ENCODE results near the gene RANBP3.
"Not testable (repeated sequence)": the region's sequence is repeated elsewhere in the genome, so short reads cannot be mapped to it uniquely, and the experiment has no call there.

RANBP3 gene

DNA sequence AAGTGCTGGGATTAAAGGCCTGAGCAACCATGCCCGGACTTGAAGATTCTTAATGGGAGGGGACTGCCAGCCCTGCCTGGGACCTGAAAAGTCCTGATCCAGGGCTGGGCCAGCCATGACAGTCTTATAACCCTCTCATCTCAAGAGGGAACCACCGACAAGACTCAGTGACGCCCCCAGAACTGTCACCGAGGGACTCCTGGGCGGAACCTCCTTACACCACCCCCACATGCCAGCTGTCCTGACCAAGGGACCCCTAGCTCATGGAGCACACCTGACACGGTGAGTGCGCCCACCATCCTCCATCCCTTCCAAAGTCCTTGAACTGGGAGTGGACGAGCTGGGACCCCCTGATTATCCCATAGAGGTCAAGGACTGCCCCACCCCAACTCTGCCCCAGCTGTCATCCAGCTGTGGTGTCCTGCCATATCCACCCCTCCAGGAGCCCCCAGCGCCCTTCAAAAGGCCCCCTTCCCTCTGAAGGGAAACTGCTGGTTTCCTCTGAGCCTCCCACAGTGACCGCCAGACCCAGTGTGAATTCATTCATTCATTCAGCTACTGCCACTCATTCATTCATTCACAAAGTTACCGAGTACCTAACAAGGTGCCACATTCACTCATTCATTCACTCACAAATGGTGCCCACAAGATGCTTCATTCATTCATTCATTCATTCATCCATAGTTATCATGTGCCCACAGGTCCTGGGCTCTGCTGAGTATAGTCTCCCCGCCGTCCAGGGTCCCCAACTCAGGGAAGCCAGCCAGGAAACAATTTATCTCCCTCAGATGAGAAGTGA, 78.0 kb downstream of the RANBP3 start:
- DNase-seq, result no peak

DNA sequence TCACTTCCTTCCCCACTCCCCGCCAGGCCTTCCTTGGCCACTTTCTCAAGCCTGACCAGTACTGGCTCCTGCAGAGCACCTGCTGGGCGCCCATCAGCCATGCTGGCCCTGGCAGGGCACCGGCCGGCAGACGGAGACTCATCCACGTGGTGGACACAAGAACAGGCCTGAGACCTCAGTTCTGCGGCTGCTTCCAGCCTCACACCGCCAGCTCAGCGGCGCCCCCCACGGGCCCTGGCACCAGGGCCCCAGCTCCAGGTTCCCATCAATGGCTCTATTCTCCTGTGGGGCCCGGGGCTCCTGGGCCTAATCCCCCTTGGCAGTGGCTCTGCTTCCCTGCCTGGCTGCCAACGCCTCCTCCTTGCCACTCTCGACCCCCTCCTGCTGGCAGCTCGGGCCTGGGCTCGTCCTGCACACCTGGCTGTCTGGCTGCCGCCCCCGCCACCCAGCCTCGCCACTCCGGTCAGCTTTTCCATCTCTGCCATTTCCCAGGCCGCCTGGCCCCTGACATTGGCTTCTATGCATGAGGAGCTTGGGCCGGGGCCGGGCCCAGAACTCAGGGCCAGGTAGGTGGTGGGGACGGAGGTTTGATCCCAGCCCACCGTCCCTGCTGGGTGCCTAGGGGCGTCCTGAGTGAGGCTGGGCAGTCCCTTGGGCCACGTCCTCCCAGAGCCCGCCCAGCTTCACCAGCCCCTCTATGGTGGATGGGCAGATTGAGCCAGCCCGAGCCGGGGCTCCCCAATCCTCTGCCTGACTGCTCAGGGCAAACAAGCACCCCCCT, 80.6 kb downstream of the RANBP3 start:
- no peak for DNase-seq

DNA sequence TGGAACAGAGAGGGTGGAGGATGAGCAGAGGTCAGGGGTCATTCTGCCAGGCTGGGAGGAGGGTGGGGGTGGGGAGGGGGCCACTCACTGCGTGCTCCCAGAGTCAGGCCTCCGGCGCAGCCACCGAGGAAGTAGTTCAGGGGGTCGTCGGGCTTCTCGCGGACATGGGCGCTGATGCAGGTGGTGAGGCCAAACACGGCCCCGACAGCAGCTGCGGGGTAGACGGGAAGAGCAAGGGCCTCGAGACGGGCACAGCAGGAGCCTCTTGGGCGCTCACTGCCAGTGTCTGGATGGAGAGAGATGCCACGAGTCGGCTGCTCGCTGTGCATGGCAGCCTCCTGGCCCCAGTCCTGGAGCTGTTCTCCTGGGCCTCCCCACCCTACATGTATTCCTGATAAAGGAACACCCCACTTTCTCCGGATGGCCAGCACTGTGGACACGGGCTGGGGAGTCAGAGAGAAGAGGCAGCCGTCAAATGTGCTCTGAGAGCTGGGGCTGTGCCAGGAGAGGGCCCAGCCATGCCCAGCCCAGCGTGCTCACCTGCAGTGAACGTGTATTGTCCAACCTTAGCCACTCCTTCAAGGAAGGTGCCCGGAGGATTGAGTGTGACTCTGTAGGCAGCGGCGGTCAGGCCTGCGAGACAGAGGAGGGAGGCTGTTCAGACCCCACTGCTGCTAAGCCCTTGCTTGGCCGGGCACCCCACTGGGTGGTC, 81.4 kb downstream of the RANBP3 start:
- no peak for DNase-seq

DNA sequence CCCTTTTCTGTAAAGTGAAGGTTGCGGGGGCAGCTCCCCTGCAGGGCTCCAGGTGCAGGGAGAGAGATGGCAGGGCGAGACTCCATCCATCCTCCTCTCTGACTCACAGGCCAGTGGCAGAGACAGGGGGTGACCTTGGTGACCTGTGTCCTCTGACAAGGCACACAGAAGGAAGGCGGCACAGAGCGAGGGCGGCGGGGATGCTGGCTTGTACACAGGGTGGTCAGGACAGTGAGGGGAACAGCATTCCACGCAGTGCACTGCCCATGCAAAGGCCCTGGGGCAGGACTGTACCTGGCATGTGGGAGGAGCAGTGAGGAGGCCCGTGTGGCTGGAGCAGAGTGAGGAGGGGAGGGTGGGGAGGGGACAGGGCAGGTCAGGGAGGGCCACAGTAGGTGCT, 82.0 kb downstream of the RANBP3 start:
- no peak for DNase-seq

DNA sequence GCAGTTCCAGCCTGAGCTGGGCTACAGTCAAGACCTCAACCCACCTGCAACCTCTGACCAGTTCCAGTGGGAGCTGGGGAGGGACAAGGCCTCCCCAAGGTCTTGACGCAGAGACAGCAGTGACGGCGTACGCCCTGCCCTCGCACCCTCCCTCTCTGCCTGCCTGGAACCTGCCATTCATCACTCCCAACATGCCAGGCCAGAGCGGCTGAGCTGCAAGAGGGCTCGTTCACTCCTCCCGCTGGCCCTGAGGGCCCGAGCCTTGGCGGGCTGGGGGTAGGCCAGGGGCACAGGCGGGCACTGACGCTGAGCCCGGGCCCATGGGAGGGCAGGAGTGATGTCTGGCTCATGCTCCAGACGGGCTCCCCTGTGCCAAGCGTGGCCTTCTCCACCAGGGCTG, 82.5 kb downstream of the RANBP3 start:
- no peak for DNase-seq

DNA sequence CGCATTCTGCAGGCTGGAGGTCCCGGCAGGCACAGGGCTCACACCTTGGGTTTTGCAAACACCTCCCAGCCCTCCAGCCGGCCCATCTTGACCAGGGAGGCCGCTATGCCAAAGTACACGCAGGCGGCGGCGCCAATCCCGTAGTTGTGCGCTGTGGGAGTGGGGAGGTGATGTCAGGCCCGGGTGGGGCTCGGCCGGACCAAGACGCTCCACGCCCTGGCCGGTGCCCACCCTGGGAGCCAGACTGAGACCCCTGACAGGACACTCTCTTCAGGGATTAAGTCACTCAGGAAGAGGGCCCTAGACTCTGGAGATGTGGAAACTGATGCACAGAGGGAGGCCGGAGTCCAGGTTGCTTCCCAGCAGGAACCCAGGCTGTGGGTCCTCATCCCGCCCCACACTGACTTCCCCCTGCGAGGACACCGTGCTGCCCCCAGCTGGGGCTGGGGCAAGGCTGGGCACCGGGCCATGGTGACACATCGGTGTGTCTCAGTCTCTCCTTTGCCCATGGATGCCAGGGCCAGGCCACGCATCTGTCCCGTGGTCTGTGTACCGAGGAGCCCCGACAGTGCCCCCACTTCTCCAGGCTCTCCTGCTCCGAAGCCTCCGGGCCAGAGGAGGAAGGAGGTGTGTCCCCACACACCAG, 83.1 kb downstream of the RANBP3 start:
- no peak for DNase-seq

DNA sequence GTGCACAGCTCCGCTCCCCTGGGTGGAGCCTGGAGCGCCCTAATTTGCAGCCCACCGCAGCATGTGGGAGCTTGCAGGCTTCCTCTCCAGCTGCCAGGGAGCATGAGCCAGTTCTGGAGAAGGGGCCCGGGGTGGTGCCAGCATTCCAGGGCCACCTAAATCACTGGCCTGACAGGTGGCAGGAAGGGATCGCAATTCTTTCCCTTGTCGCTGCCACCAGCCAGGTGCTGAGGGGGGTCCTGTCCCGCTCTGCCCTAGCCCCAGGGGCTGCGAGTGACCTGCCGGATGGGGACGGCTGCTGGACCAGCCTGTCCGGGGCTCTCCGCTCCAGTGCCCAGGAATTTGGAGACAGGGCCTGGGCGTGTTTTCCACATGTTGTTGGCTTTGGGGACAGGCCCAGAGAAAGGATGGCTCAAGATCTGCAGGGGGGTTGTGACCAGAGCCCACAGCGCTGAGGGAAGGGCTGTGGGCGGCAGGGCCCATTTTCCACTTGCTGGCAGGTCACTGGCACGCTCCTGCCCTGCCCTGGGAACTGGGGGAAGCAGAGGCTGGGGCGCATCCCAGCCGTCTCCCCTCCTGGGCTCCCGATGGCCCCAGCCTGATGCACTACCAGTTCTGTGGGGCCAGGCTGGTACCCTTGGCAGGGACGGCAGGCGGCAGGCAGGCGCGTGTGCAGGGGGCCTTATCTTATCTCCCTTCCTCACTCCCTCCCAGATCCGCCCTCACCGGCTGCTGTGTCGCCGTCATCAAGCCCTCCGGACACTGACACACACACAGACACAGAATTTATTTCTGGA, 83.8 kb downstream of the RANBP3 start:
- DNase-seq, result no peak

DNA sequence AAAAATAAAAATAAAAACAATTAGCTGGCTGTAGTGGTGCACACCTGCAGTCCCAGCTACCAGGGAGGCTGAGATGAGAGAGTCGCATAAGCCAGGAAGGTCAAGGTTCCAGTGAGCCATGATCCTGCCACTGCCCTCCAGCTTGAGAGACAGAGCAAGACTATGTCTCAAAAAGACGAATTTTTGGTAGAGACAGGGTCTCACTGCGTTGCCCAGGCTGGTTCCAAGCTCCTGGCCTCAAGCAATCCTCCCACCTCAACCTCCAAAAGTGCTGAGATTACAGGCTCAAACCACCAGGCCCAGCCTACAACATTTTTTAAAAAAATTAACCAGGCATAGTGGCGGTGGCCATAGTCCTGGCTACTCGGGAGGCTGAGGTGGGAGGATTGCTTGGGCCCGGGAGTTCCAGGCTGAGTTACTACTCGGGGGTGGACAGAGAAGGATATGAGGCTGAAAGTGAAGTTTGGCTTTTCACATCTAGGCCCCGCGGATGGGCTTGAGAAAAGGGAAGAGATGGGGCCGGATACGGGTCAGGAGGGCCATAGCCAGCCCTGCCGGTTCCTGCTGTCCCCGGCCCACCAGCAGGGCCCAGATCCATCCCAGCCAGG, 84.5 kb downstream of the RANBP3 start:
- no peak for DNase-seq

DNA sequence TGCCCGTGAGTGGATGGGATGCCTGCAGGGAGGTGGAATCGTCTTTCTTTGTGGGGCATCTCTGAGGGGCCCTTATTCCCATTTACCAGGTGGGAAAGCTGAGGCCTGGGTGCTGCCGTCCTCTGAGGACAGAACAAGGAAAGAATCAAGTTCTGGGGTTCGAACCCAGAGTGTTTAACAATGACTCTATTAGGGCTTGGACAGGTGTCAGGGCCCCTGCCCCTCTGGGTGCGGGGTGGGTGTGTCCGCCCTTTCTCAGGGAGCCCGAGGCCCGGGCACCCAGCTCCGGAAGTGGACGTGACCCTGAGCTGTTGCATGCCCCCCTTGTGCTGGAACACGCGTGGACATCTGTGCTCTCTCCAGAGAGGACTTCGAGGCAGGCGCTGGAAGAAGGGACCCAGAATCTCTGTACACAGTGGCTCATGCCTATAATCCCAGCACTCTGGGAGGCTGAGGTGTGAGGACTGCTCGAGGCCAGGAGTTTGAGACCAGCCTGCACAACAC, 85.1 kb downstream of the RANBP3 start:
- no peak for DNase-seq

DNA sequence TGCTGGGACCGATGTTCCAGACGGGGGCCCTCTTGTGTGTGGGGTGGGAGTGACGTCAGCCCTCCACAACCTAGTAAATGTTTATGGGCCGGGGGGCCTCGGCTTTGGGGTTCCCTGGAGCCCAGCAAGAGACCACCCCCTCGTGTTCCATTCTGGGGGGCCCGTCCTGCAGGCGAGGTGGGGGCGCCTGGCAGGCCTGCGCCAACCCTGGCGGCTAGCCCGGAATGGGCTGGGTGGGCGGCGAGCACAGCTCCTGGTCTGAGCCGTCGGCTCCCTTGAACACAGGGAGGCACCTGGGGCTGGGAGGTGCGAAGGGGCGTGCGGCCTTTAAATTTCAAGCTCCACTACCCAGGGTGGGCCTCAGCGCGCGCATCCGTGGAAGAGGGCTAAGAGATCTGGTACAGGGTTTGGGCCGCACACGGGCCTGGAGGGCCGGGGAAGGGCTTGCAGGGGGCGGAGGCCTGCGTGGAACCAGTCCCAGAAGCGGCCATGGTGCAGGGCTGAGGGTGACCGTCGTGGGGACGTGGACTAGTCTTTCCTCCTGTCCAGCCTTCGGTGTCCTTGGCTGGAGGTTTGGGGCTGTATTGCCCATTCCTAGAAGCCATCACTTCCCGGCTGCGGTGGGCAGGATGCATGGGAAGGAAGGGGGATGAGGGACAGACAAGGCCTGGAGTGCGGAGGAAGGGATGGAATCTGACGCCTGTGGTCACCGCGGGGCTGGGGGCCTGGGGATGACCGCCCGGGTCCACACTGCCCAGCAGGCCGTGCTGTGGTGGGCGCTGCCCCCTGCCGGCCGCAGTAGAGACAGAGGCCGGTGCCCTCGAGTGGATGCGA, 85.8 kb downstream of the RANBP3 start:
- peak in 1 of 2 donors; percentile 8 for DNase-seq

DNA sequence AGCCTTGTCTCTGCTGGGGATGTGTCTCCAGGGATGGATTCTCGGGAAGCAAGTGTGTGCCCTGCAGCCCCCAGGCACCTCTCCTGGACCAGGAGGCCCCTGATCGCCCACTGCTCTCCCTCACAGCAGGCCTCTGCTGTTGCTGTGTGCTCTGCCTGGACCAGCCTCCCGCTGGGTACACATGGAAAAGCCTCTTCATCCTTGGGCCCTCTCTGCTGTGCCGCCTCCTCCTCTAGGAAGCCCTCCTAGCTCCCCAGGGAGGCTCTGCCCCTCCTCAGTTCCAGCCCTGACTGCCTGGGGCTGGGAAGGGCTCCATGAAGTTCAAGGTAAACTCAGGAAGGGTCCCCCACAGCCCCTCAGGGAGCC, 86.4 kb downstream of the RANBP3 start:
- no peak for DNase-seq

DNA sequence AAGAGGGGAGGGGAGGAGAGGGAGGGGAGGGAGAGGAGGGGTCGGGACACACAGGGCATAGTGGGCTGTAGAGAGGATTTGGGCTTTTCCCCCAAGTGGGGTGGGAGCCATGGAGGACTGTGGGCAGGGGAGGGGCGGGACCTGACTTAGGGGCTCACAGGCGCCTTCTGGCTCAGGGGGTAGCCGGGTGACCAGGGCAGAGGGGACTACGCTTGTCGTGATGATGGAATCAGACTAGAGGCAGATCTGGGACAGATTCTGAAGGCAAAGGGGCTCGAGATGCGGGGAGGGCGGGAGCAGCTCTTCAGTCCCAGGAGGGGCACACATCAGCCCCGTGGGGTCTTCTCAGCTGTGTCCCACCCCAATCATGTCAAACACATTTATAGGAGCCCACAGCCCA, 87.8 kb downstream of the RANBP3 start:
- no peak for DNase-seq

DNA sequence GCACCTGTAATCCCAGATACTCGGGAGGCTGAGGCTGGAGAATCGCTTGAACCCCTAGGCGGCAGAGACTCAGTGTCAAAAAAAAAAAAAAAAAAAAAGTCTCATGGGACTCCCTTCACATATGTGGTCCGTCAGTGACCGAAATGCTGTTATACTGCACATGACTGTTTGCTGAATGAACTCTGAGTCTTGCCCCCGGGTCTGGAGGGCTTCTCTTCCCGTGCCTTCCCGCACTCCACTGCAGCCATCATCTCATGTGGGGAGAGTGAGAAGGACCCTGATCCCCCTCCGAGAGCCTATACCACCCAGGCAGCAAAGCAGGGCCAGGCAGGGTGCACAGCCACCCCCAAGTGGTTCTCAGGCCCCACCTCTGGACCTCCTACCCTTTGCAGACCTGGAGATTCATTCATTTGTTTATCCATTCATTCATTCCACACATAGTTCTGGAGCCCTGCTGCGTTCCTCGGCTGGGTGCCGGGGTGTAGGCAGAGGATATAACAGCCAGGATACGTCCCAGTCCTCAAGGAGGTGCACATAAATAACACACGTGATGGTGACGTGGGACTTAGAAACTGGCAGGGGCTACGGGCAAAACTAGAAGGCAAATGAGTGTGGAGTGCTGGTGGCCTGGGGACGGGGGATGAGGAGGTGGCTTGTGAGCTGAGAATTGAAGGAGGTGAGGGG, 88.5 kb downstream of the RANBP3 start:
- no peak for DNase-seq

DNA sequence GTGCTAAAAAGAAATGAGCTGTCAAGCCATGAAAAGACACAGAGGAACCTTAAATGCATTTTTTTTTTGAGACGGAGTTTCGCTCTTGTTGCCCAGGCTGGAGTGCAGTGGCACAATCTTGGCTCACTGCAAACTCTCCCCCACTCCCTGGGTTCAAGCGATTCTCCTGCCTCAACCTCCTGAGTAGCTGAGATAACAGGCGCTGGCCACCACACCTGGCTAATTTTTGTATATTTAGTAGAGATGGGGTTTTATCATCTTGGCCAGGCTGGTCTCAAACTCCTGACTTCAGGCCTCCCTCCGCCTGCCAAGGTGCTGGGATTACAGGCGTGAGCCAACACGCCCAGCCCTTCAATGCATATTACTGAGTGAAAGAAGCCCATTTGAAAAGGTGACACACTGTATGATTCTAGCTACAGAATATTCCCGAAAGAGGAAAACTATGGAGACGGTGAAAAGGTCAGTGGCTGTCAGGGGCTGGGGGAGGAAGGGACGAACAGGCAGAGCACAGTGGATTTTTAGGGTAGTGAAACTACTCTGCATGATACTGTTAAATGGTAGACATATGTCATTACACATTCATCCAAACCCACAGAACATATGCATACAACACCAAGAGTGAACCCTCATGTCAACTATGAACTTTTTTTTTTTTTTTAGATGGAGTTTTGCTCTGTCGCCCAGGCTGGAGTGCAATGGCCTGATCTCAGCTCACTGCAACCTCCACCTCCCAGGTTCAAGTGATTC, 93.7 kb downstream of the RANBP3 start:
- not testable (repeated sequence) for DNase-seq

DNA sequence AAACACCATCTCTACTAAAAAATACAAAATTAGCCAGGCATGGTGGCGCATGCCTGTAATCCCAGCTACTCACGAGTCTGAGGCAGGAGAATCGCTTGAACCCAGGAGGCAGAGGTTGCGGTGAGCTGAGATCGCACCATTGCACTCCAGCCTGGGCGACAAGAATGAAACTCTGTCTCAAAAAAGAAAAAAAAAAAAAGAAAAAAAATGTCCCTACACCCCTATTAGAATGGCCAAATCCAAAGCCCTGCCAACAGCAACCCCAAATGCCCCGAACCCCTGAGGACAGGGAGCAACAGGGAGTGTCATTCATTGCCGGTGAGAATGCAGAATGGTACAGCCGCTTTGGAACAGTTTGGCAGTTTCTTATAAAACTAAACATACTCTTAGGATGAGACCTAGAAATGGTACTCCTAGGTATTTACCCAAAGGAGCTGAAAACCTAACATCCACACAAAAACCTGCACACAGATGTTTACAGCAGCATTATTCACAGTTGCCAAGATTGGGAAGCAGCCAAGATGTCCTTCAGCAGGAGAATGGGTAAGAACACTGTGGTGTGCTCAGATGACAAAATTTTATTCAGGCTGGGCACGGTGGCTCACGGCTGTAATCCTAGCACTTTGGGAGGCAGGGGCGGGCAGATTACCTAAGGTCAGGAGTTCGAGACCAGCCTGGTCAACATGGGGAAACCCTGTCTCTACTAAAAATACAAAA, 94.6 kb downstream of the RANBP3 start:
- DNase-seq, result not testable (repeated sequence)

DNA sequence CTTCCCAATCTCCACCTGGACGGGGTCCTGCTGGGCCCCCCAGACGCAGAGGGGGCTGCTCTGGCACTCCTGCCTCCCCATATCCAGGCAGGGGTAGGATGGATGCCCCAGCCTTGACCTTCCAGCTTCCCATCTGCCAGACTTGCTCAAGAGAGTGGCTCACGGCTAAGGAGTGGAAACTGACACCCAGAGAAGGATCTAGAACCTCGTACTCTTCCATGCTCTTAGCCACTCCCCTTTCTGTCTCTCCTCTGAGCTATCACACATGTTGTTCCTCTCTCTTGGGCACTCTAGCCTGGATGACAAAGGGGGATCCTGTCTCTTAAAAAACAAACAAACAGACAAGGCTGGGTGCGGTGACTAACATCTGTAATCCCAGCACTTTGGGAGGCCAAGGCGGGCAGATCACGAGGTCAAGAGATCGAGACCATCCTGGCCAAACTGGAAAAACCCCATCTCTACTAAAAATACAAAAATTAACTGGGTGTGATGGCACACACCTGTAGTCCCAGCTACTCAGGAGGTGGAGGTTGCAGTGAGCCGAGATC, 95.4 kb downstream of the RANBP3 start:
- DNase-seq, result no peak

DNA sequence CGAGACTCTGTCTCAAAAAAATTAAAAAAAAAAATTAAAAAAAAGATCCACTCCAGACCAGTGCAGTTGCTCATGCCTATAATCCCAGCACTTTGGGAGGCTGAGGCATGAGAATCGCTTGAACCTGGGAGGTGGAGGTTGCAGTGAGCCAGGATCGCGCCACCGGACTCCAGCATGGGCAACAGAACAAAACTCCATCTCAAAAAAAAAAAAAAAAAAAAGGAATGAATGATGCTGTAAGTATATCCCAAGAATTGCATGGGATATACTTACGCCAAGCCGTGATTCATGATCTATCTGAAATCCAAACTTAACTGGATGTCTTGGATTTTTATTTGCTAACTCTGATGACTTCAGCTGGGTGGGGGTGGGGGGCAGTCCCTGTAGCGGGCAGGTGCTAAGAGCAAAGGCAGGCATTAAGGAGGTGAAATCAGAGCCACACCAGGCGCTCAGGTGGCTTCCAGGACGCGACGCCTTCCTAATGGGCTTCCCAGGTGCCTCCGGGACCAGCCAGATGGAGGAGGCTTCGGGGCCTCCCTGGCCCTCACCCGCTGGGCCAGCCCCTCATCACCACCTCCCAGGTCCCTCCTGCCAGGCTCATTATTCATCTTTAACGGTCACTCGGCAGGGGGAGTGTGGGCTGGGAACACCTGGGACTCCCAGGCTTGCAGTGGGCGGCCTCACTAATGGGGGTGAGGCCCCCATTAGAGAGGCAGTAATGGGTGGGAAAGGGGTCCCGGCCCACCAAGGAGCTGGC, 96.2 kb downstream of the RANBP3 start:
- no peak for DNase-seq
